H9 (cell line): ENCODE results near the gene SPINT4. TPM values are rescaled to one million over a fixed set of nuclear protein-coding genes. Genes with fewer than 3 reads are reported as not detected.

Experiments
- DNase-seq: peaks from one replicate; pipeline ENCODE4 v3.0.0-alpha.2; 2017
- H2AFZ ChIP-seq: one replicate; pipeline ENCODE4 v1.6.1; 2013; ENCODE audit warnings: mild to moderate bottlenecking, low read length, control low read depth, moderate library complexity
- H2AK5ac ChIP-seq: 2 replicates; pipeline ENCODE4 v1.6.1; 2013; ENCODE audit warnings: low read length, control low read depth, mixed read lengths; ENCODE audit not compliant: insufficient read length
- H2BK120ac ChIP-seq: one replicate; pipeline ENCODE4 v1.6.1; 2013; ENCODE audit warnings: low read depth, mild to moderate bottlenecking, low read length, control low read depth, inconsistent platforms; ENCODE audit not compliant: poor library complexity, severe bottlenecking
- H2BK12ac ChIP-seq: 2 replicates; pipeline ENCODE4 v1.6.1; 2013; ENCODE audit warnings: low read length, control low read depth, mixed read lengths, low read depth; ENCODE audit not compliant: insufficient read length
- H2BK15ac ChIP-seq: 2 replicates; pipeline ENCODE4 v1.6.1; 2013; ENCODE audit warnings: low read depth, low read length, control low read depth
- H2BK20ac ChIP-seq: one replicate; pipeline ENCODE4 v1.6.1; 2013; ENCODE audit warnings: low read depth, mild to moderate bottlenecking, low read length, control low read depth, inconsistent platforms; ENCODE audit not compliant: poor library complexity, severe bottlenecking
- H2BK5ac ChIP-seq: 2 replicates; pipeline ENCODE4 v1.6.1; 2013; ENCODE audit warnings: low read length, control low read depth, mixed read lengths; ENCODE audit not compliant: insufficient read length
- H3K14ac ChIP-seq: 2 replicates; pipeline ENCODE4 v1.6.1; 2013; ENCODE audit warnings: low read length, control low read depth; ENCODE audit not compliant: insufficient read depth
- H3K18ac ChIP-seq: 2 replicates; pipeline ENCODE4 v1.6.1; 2013; ENCODE audit warnings: low read depth, mild to moderate bottlenecking, mixed read lengths, low read length, control low read depth; ENCODE audit not compliant: insufficient read length
- H3K23ac ChIP-seq: 2 replicates; pipeline ENCODE4 v1.6.1; 2013; ENCODE audit warnings: low read length, control low read depth, mixed read lengths, low read depth; ENCODE audit not compliant: insufficient read length
- H3K23me2 ChIP-seq: 2 replicates; pipeline ENCODE4 v1.6.1; 2013; ENCODE audit warnings: low read depth, mild to moderate bottlenecking, mixed read lengths, low read length, control low read depth; ENCODE audit not compliant: insufficient read length, poor library complexity, severe bottlenecking
- H3K27ac ChIP-seq: 2 replicates; pipeline ENCODE4 v1.5.1; 2013; ENCODE audit warnings: low read length, control low read depth, mixed read lengths, low read depth; ENCODE audit not compliant: insufficient read length
- H3K27me3 ChIP-seq: 2 replicates; pipeline ENCODE4 v1.6.1; 2013; ENCODE audit warnings: low read length, control low read depth, inconsistent platforms; ENCODE audit not compliant: insufficient read depth
- H3K4ac ChIP-seq: 2 replicates; pipeline ENCODE4 v1.6.1; 2013; ENCODE audit warnings: low read depth, mild to moderate bottlenecking, control low read depth, inconsistent platforms, low read length, moderate library complexity
- H3K4me1 ChIP-seq: 2 replicates; pipeline ENCODE4 v1.6.1; 2013; ENCODE audit warnings: low read length, control low read depth, inconsistent platforms; ENCODE audit not compliant: insufficient read depth
- H3K4me2 ChIP-seq: 2 replicates; pipeline ENCODE4 v1.6.1; 2013; ENCODE audit warnings: low read length, control low read depth, mixed read lengths; ENCODE audit not compliant: insufficient read length, insufficient read depth
- H3K56ac ChIP-seq: 2 replicates; pipeline ENCODE4 v1.6.1; 2013; ENCODE audit warnings: low read depth, mild to moderate bottlenecking, mixed read lengths, low read length, control low read depth; ENCODE audit not compliant: insufficient read length
- H3K79me1 ChIP-seq: 2 replicates; pipeline ENCODE4 v1.6.1; 2013; ENCODE audit warnings: low read depth, mild to moderate bottlenecking, moderate library complexity, low read length, control low read depth, inconsistent platforms; ENCODE audit not compliant: insufficient read depth, poor library complexity, severe bottlenecking
- H3K79me2 ChIP-seq: 2 replicates; pipeline ENCODE4 v1.6.1; 2013; ENCODE audit warnings: low read length, control low read depth, inconsistent platforms; ENCODE audit not compliant: insufficient read depth
- H3K9ac ChIP-seq: 2 replicates; pipeline ENCODE4 v1.6.1; 2013; ENCODE audit warnings: low read length, control low read depth, mixed read lengths; ENCODE audit not compliant: insufficient read length; ENCODE audit errors: extremely low read depth
- H3K9me3 ChIP-seq: one replicate; pipeline ENCODE4 v1.6.1; 2013; ENCODE audit warnings: low read depth, low read length, inconsistent platforms; ENCODE audit not compliant: control insufficient read depth
- H3T11ph ChIP-seq: one replicate; pipeline ENCODE4 v1.6.1; 2013; ENCODE audit warnings: mild to moderate bottlenecking, low read length, control low read depth, inconsistent platforms
- H4K20me1 ChIP-seq: one replicate; pipeline ENCODE4 v1.6.1; 2013; ENCODE audit not compliant: control insufficient read depth, insufficient read length, insufficient read depth
- H4K5ac ChIP-seq: 2 replicates; pipeline ENCODE4 v1.6.1; 2013; ENCODE audit warnings: low read depth, mild to moderate bottlenecking, mixed read lengths, low read length, control low read depth; ENCODE audit not compliant: insufficient read length
- H4K8ac ChIP-seq: replicated peaks from 2 replicates; pipeline ENCODE4 v1.6.1; 2013; ENCODE audit warnings: low read length, control low read depth, mixed read lengths, low read depth; ENCODE audit not compliant: insufficient read length
- H4K91ac ChIP-seq: 2 replicates; pipeline ENCODE4 v1.6.1; 2013; ENCODE audit warnings: low read depth, mild to moderate bottlenecking, moderate library complexity, mixed read lengths, low read length, control low read depth; ENCODE audit not compliant: insufficient read length
- H3K27ac Mint-ChIP-seq, 3 experiments: 2 replicates in 2 of 3; 3 replicates in 1 of 3; pipeline ENCODE4 v1.8.0; 2020 to 2021; ENCODE audit warnings: mixed read lengths in 3 of 3, mild to moderate bottlenecking in 1 of 3, moderate library complexity in 1 of 3
- H3K27me3 Mint-ChIP-seq: 2 replicates; pipeline ENCODE4 v1.8.0; 2021; ENCODE audit warnings: low read depth, mild to moderate bottlenecking, moderate library complexity, mixed read lengths
- H3K36me3 Mint-ChIP-seq, 3 experiments: 2 replicates in 2 of 3; 3 replicates in 1 of 3; pipeline ENCODE4 v1.8.0; 2020 to 2021; ENCODE audit warnings: low read depth in 3 of 3, mixed read lengths in 3 of 3; ENCODE audit not compliant: insufficient read depth in 1 of 3
- H3K4me1 Mint-ChIP-seq, 2 experiments: 2 replicates each; pipeline ENCODE4 v1.8.0; 2020; ENCODE audit warnings: mixed read lengths in 2 of 2
- H3K4me3 Mint-ChIP-seq, 2 experiments: 2 replicates in 1 of 2; 3 replicates in 1 of 2; pipeline ENCODE4 v1.8.0; 2020 to 2021; ENCODE audit warnings: mild to moderate bottlenecking in 2 of 2, mixed read lengths in 2 of 2, moderate library complexity in 1 of 2
- H3K9me3 Mint-ChIP-seq, 2 experiments: 2 replicates in 1 of 2; 3 replicates in 1 of 2; pipeline ENCODE4 v1.8.0; 2020; ENCODE audit warnings: mild to moderate bottlenecking in 2 of 2, mixed read lengths in 2 of 2, moderate library complexity in 1 of 2
- WGBS: extraction: QIAGEN DNeasy Blood & Tissue Kit; methylation state at CpG from one replicate; pipeline ENCODE4 v1.1.7; 2013; ENCODE audit warnings: missing lambda C conversion rate, low lambda C conversion rate, mixed read lengths; ENCODE audit not compliant: insufficient read length; ENCODE audit errors: extremely low coverage; 5-methylcytosine and 5-hydroxymethylcytosine counted together
- total RNA-seq: library from RNA; stranded (reverse); gene quantifications from 2 replicates; pipeline ENCODE4 v1.2.1, GENCODE V29; 2021
- TF ChIP-seq, protein P1 (sequence below): fragments of 200-600 bp; sonication (generic); conservative IDR thresholded peaks from 3 replicates; pipeline ENCODE4 v1.8.0; 2021; ENCODE audit warnings: antibody characterized with exemption, mild to moderate bottlenecking

SPINT4 gene
- total RNA-seq, 1 experiment from 2014 or later = not detected

DNA sequence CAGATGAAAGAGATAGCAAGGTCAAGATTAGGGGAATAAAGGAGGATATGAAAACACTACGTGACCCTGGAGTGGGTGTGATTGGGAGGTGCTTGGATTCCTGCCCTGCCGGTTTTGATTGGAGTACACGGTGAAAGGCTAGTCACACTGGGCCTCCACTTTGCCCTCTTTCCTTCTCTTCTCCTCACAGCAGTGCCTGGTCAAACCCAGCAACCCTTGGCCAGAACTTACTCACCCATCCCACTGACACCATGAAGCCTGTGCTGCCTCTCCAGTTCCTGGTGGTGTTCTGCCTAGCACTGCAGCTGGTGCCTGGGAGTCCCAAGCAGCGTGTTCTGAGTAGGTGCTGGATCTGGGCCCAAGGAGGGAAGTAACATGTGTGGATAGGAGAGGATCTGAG lies 20.3 kb upstream of the SPINT4 start, which contains the start of gene WFDC13:
Gene WFDC13 (plus strand): TSS at position 166 of the 400 bp plus-strand sequence. CDS start 86 bp downstream, at position 252.
- Histone ChIP-seq H3K14ac (no peak within 1 kb of the TSS), H3K4ac (no peak within 1 kb of the TSS), H4K91ac (no peak within 1 kb of the TSS), H3K27ac (no peak within 1 kb of the TSS), H3K79me1 (no peaks in the 10 kb centered on the region), H3K56ac (no peak within 1 kb of the TSS), H3K9ac (no peak within 1 kb of the TSS), H2BK5ac (no peak within 1 kb of the TSS), H2BK120ac (no peak within 1 kb of the TSS), H2BK20ac (no peak within 1 kb of the TSS), H3K9me3 (no peaks in the 10 kb centered on the region), H3K4me2 (no peak within 1 kb of the TSS), H3K4me1 (no peaks in the 10 kb centered on the region), H2BK12ac (no peak within 1 kb of the TSS), H3K18ac (no peak within 1 kb of the TSS), H2AFZ (no peak within 1 kb of the TSS), H2BK15ac (no peak within 1 kb of the TSS), H3K23me2 (no peaks in the 10 kb centered on the region), H4K20me1 (no peaks in the 10 kb centered on the region), H3K79me2 (no peaks in the 10 kb centered on the region), H4K5ac (no peak within 1 kb of the TSS), H4K8ac (no peak within 1 kb of the TSS), H3T11ph (no peak within 1 kb of the TSS), H3K27me3 (no peaks in the 10 kb centered on the region), H2AK5ac (no peak within 1 kb of the TSS), H3K23ac (no peak within 1 kb of the TSS)
- no CpG with 5 or more reads among the region's 4 CpGs for WGBS
- H3K36me3 Mint-ChIP-seq = peaks cover 0 to 2% (median 0%) of the 10 kb centered on the region in 3 experiments; a peak in 2 of 7 replicates
- no peaks in the 10 kb centered on the region for H3K4me1 Mint-ChIP-seq
- no peak for DNase-seq
- H3K27ac Mint-ChIP-seq = no peak within 1 kb of the TSS; a peak in 1 of 7 replicates
- no peaks in the 10 kb centered on the region for H3K27me3 Mint-ChIP-seq
- H3K9me3 Mint-ChIP-seq = no peaks in the 10 kb centered on the region; a peak in 1 of 5 replicates
- TF ChIP-seq, protein P1, sequence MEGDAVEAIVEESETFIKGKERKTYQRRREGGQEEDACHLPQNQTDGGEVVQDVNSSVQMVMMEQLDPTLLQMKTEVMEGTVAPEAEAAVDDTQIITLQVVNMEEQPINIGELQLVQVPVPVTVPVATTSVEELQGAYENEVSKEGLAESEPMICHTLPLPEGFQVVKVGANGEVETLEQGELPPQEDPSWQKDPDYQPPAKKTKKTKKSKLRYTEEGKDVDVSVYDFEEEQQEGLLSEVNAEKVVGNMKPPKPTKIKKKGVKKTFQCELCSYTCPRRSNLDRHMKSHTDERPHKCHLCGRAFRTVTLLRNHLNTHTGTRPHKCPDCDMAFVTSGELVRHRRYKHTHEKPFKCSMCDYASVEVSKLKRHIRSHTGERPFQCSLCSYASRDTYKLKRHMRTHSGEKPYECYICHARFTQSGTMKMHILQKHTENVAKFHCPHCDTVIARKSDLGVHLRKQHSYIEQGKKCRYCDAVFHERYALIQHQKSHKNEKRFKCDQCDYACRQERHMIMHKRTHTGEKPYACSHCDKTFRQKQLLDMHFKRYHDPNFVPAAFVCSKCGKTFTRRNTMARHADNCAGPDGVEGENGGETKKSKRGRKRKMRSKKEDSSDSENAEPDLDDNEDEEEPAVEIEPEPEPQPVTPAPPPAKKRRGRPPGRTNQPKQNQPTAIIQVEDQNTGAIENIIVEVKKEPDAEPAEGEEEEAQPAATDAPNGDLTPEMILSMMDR = no peak
- H3K4me3 Mint-ChIP-seq = no peak within 1 kb of the TSS
